Osteocyte (in vitro differentiated cells): Measurements from ENCODE around the gene WDR91. TPM values are rescaled to one million over a fixed set of nuclear protein-coding genes. Genes with fewer than 3 reads are reported as not detected.

Experiments used
- DNase-seq: peaks from one replicate; pipeline ENCODE4 v3.0.0; 2021; ENCODE audit warnings: mixed read lengths; ENCODE audit not compliant: unreplicated experiment; ENCODE audit errors: extremely low spot score
- H3K27ac Mint-ChIP-seq: one replicate; pipeline ENCODE4 v1.8.0; 2021; ENCODE audit warnings: mild to moderate bottlenecking, mixed read lengths; ENCODE audit not compliant: unreplicated experiment
- H3K27me3 Mint-ChIP-seq: one replicate; pipeline ENCODE4 v1.8.0; 2021; ENCODE audit warnings: mixed read lengths; ENCODE audit not compliant: unreplicated experiment
- H3K36me3 Mint-ChIP-seq: one replicate; pipeline ENCODE4 v1.8.0; 2021; ENCODE audit warnings: mixed read lengths; ENCODE audit not compliant: unreplicated experiment
- H3K4me1 Mint-ChIP-seq: one replicate; pipeline ENCODE4 v1.8.0; 2021; ENCODE audit warnings: mixed read lengths; ENCODE audit not compliant: unreplicated experiment
- H3K4me3 Mint-ChIP-seq: one replicate; pipeline ENCODE4 v1.8.0; 2021; ENCODE audit warnings: mild to moderate bottlenecking, moderate library complexity, mixed read lengths; ENCODE audit not compliant: unreplicated experiment
- H3K9me3 Mint-ChIP-seq: one replicate; pipeline ENCODE4 v1.8.0; 2021; ENCODE audit warnings: mixed read lengths; ENCODE audit not compliant: unreplicated experiment
- total RNA-seq: library from RNA; stranded (reverse); gene quantifications from 2 replicates; pipeline ENCODE4 v1.2.1, GENCODE V29; 2021
- TF ChIP-seq, protein P1 (sequence below): fragments of 200-600 bp; sonication (generic); IDR thresholded peaks from 2 replicates; pipeline ENCODE4 v1.5.0; 2021; ENCODE audit warnings: antibody characterized with exemption, mild to moderate bottlenecking, moderate library complexity

WDR91 gene
- total RNA-seq, 1 donor from 2014 or later: 10.8 TPM

DNA sequence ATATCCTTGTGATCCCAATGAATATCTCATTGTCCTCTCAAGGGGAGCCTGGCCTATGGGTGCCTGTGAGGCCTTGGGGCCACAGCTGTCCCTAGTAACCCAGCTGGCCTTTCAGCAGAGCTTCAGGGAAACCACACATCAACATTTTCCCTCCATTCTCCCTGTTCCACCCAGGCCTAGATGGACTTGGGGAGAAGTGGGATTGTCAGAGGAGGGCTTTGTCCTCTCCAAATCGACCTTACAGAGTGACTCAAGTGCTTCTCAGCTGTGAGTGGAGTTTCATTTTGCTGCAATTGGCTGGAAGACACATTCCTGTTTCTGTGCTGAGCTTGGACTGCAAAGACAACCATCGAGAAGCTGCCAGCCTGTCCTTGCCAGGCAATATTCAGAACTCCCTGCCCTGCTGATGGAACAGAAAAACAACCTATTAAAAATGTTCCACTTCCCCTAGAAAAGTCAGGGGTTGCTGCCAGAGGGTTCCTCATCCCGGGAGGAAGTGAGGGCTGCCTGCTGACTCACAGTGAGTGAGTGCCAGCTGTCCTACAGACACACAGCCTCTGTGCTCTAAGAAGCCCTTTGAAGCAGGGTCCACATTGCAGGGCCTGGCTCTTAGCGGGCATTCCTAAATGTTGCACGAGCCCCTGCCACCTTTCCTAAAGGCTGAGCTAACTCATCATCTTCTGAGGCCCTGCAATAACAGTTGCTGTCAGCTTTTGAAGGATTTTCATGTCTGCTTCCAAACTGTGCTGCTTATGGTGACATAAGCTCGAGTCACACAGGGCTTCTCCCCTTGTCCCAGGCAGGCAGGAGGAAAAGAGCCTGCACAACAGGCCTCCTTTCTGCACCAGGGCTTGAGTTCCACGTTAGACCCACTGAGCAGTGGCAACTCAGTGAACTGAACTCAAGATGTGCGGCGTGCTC is 42.8 kb upstream of the WDR91 start:
- Mint-ChIP-seq H3K4me3 (no peak overlapping the region), H3K36me3 (no peaks in the 10 kb centered on the region), H3K9me3 (no peaks in the 10 kb centered on the region), H3K27ac (peak overlapping the region; percentile 88), H3K4me1 (peaks cover 15% of the 10 kb centered on the region), H3K27me3 (no peaks in the 10 kb centered on the region)
- TF ChIP-seq, protein P1, sequence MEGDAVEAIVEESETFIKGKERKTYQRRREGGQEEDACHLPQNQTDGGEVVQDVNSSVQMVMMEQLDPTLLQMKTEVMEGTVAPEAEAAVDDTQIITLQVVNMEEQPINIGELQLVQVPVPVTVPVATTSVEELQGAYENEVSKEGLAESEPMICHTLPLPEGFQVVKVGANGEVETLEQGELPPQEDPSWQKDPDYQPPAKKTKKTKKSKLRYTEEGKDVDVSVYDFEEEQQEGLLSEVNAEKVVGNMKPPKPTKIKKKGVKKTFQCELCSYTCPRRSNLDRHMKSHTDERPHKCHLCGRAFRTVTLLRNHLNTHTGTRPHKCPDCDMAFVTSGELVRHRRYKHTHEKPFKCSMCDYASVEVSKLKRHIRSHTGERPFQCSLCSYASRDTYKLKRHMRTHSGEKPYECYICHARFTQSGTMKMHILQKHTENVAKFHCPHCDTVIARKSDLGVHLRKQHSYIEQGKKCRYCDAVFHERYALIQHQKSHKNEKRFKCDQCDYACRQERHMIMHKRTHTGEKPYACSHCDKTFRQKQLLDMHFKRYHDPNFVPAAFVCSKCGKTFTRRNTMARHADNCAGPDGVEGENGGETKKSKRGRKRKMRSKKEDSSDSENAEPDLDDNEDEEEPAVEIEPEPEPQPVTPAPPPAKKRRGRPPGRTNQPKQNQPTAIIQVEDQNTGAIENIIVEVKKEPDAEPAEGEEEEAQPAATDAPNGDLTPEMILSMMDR: no peak
- DNase-seq: no peak

- TF ChIP-seq, protein P1: no peak
- H3K4me1 Mint-ChIP-seq: peaks cover 15% of the 10 kb centered on the region
- no peak for DNase-seq
- no peaks in the 10 kb centered on the region for H3K36me3 Mint-ChIP-seq
- H3K27ac Mint-ChIP-seq: no peak overlapping the region
- no peaks in the 10 kb centered on the region for H3K9me3 Mint-ChIP-seq
- no peaks in the 10 kb centered on the region for H3K27me3 Mint-ChIP-seq
- no peak overlapping the region for H3K4me3 Mint-ChIP-seq
These were observed 40.4 kb upstream of the WDR91 start for GRCh38 chr7:135251496-135252391.

DNA sequence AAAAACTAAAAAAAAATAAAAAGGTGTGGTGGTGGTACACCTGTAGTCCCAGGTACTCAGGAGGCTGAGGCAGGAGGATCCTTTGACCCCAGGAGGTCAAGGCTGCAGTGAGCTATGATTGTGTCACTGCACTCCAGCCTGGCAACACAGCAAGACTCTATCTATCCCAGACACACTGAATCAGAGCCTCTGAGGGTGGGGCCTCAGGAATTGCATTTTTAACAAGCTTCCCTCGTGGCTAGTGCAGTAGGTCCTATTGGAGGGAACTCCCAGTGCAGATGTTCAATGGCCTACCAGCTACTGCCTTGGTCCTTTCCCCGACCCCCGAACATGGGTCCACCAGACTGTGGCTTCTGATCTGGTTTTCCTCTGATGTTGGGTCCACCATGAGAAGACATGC is 37.2 kb upstream of the WDR91 start:
- Mint-ChIP-seq H3K9me3 (no peaks in the 10 kb centered on the region), H3K4me3 (no peak overlapping the region), H3K36me3 (no peaks in the 10 kb centered on the region), H3K27ac (no peak overlapping the region), H3K27me3 (peaks cover 11% of the 10 kb centered on the region), H3K4me1 (peaks cover under 1% of the 10 kb centered on the region)
- peak; percentile 48 for DNase-seq
- TF ChIP-seq, protein P1: no peak

DNA sequence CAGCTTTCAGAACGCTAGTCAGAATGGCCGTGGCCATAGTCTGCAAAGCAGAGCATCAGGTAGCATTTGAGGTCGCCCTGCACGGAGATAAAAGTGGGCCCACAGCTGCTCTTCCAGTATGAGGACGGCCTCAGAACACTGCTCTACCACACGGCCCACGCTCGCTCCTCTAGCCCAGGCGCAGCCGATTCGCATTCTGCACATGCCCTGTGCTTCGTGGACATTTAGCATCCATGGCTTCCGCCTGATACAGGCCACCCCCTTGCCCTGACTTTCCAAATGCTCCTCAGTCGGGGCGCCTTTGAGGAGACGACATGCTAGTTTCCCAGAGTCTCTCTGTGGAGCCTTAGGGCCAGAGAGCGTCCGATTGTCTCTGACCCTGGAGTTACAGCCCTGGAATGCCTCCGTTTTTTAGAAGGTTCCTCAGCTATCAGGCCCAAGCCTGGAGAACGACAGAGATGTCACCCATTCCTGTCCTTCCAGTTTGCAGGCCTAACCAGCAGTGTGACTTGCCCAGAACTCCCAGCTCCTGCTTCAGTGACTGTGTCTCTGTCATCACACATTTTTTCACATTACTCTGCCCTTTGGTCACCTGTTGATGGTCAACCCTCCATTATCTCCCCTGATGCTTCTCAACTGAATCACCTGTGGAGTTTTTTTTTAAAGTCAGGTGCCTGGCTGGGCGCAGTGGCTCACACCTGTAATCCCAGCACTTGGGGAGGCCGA is 36.6 kb upstream of the WDR91 start:
- Mint-ChIP-seq H3K27ac (no peak overlapping the region), H3K4me3 (no peak overlapping the region), H3K36me3 (no peaks in the 10 kb centered on the region), H3K4me1 (no peaks in the 10 kb centered on the region), H3K9me3 (no peaks in the 10 kb centered on the region), H3K27me3 (peaks cover 17% of the 10 kb centered on the region)
- peak; percentile 68 for DNase-seq
- TF ChIP-seq, protein P1: no peak
